Loucy (cell line): ENCODE results near the gene TSPY3.
"Not testable (repeated sequence)": the region's sequence is repeated elsewhere in the genome, so short reads cannot be mapped to it uniquely, and the experiment has no call there.

Source experiments
- CTCF ChIP-seq: fragments of 200-600 bp; sonication (generic); conservative IDR thresholded peaks from 2 replicates; pipeline ENCODE4 v1.5.1; 2014; ENCODE audit warnings: mild to moderate bottlenecking, antibody characterized with exemption, low read length
- EZH2phosphoT487 ChIP-seq: fragments of 200-600 bp; IDR thresholded peaks from 2 replicates; pipeline ENCODE4 v1.6.1; 2018; ENCODE audit warnings: antibody characterized with exemption, mild to moderate bottlenecking, moderate library complexity, borderline replicate concordance

GRCh38 chrY:9396527-9396926, 1.7 kb upstream of the TSPY3 start:
- TF ChIP-seq CTCF, EZH2phosphoT487: not testable (repeated sequence)
